Thyroid gland (tissue), 4 donors: ENCODE results near the gene CD79B. TPM values are rescaled to one million over a fixed set of nuclear protein-coding genes. Genes with fewer than 3 reads are reported as not detected.

Source experiments
- DNase-seq, 2 donors: peaks; one replicate each; pipeline ENCODE4 v3.0.0-alpha.2; 2019
- H3K27ac ChIP-seq, 3 donors: fragments of 200-600 bp; sonication (generic); 1 replicate in 2 of 3; 2 replicates in 1 of 3; pipeline ENCODE4 v1.5.1; 2016 to 2019; ENCODE audit warnings: mild to moderate bottlenecking in 1 of 3, moderate library complexity in 1 of 3
- H3K27me3 ChIP-seq: fragments of 200-600 bp; sonication (generic); one replicate; pipeline ENCODE4 v1.5.1; 2019
- H3K36me3 ChIP-seq, 2 donors: fragments of 200-600 bp; sonication (generic); one replicate each; pipeline ENCODE4 v1.5.1; 2016 to 2019
- H3K4me1 ChIP-seq, 2 donors: fragments of 200-600 bp; sonication (generic); one replicate each; pipeline ENCODE4 v1.5.1; 2017 to 2019
- H3K4me3 ChIP-seq, 3 donors: fragments of 200-600 bp; sonication (generic); replicated peaks in 1 of 3; 1 replicate in 2 of 3; 2 replicates in 1 of 3; pipeline ENCODE4 v1.5.1; 2016; ENCODE audit warnings: mild to moderate bottlenecking in 1 of 3
- H3K9me3 ChIP-seq: fragments of 200-600 bp; sonication (generic); one replicate; pipeline ENCODE4 v1.5.1; 2017
- CTCF ChIP-seq, 6 experiments: fragments of 200-600 bp in 3 of 6; fragments of 450-650 bp in 3 of 6; sonication (generic) in 3 of 6; IDR thresholded peaks; one replicate each; pipeline ENCODE4 v1.5.1; 2016 to 2019; ENCODE audit warnings: antibody characterized with exemption in 6 of 6, mild to moderate bottlenecking in 2 of 6, inconsistent platforms in 1 of 6, moderate library complexity in 1 of 6
- POLR2A ChIP-seq, 2 donors: fragments of 450-650 bp; IDR thresholded peaks; one replicate each; pipeline ENCODE4 v1.6.1; 2017; ENCODE audit warnings: antibody characterized with exemption in 2 of 2, mild to moderate bottlenecking in 2 of 2, moderate library complexity in 1 of 2
- WGBS, 2 donors: methylation state at CpG; one replicate each; pipeline ENCODE4 v1.1.5; 2017; 5-methylcytosine and 5-hydroxymethylcytosine counted together
- intact Hi-C: fragments of 100-400 bp; cut with DNase I; formaldehyde crosslinking; loops from one replicate; pipeline ENCODE4 v1.15.1; 2023
- total RNA-seq, 4 donors: library from RNA; depleted of rRNA; stranded (reverse); fragments of >200 nt; gene quantifications; one replicate each; pipeline ENCODE4 v1.2.3, GENCODE V29; 2016

CD79B gene
- total RNA-seq, 4 donors from 2014 or later = 1.3 to 1.8 TPM; not detected in 2

- TF ChIP-seq CTCF (IDR thresholded peaks at IDR 0.05) (no peak), POLR2A (IDR thresholded peaks at IDR 0.05) (no peak)
Measured at GRCh38 chr17:63939884-63940283, 7.8 kb upstream of the CD79B start.

DNA sequence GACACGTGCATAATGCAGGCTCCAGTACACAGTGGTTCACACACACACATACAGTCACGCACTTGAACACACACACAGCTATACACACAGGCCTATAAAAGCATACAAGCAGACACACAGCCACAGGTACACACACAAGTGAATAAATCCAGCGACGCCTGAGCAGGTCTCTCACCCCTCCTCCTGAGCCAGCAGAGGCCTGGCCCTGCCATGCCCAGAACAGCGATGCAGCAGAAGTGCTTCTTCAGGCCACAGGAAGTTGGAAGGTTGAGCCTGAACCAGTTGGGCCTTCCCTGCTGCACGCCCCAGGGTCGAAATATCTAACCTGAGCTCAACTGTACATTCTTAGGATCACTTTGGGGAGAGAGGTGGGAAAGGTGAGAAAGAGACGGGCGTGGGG lies 7.3 kb upstream of the CD79B start:
- no peaks in the 10 kb centered on the region for H3K4me1 ChIP-seq
- H3K4me3 ChIP-seq = no peak overlapping the region
- no peaks in the 10 kb centered on the region for H3K36me3 ChIP-seq
- H3K27ac ChIP-seq = peak overlapping the region in 1 of 3 donors; percentile 20
- no peak for TF ChIP-seq CTCF (IDR thresholded peaks at IDR 0.05)
- TF ChIP-seq POLR2A (IDR thresholded peaks at IDR 0.05) = no peak
- no peaks in the 10 kb centered on the region for H3K9me3 ChIP-seq
- WGBS, 2 donors = 69 to 75% methylated on average over 9 of the region's 9 CpGs
- peak; percentile 55 to 58 for DNase-seq
- no peaks in the 10 kb centered on the region for H3K27me3 ChIP-seq
- intact Hi-C loops = no loop called here

More at GRCh38 chr17:63939884-63940283, 7.8 kb upstream of the CD79B start:
- no peak overlapping the region for H3K4me3 ChIP-seq
- no peaks in the 10 kb centered on the region for H3K36me3 ChIP-seq
- H3K27ac ChIP-seq = peak overlapping the region in 1 of 3 donors; percentile 20
- no peaks in the 10 kb centered on the region for H3K27me3 ChIP-seq
- WGBS, 2 donors = 73 to 75% methylated on average over 6 of the region's 6 CpGs
- no peak for DNase-seq
- intact Hi-C loops = no loop called here
- H3K9me3 ChIP-seq = no peaks in the 10 kb centered on the region
- no peaks in the 10 kb centered on the region for H3K4me1 ChIP-seq

- H3K4me1 ChIP-seq = no peaks in the 10 kb centered on the region
- TF ChIP-seq CTCF (IDR thresholded peaks at IDR 0.05) = no peak
- no peak for TF ChIP-seq POLR2A (IDR thresholded peaks at IDR 0.05)
- H3K9me3 ChIP-seq = no peaks in the 10 kb centered on the region
- intact Hi-C loops = no loop called here
- DNase-seq = no peak
- 91 to 93% methylated on average over 4 of the region's 4 CpGs for WGBS, 2 donors
- no peaks in the 10 kb centered on the region for H3K27me3 ChIP-seq
- H3K27ac ChIP-seq = no peak overlapping the region
- no peak overlapping the region for H3K4me3 ChIP-seq
- H3K36me3 ChIP-seq = no peaks in the 10 kb centered on the region
Measured at GRCh38 chr17:63937920-63938319, 5.8 kb upstream of the CD79B start.

GRCh38 chr17:63937319-63937718 lies 5.2 kb upstream of the CD79B start:
- Histone ChIP-seq H3K4me3 (no peak overlapping the region), H3K27me3 (no peaks in the 10 kb centered on the region), H3K4me1 (no peaks in the 10 kb centered on the region), H3K36me3 (no peaks in the 10 kb centered on the region), H3K27ac (no peak overlapping the region), H3K9me3 (no peaks in the 10 kb centered on the region)
- no peak for DNase-seq
- TF ChIP-seq POLR2A (IDR thresholded peaks at IDR 0.05) = no peak
- no peak for TF ChIP-seq CTCF (IDR thresholded peaks at IDR 0.05)
- 87 to 93% methylated on average over 6 of the region's 6 CpGs for WGBS, 2 donors
- intact Hi-C loops = no loop called here

DNA sequence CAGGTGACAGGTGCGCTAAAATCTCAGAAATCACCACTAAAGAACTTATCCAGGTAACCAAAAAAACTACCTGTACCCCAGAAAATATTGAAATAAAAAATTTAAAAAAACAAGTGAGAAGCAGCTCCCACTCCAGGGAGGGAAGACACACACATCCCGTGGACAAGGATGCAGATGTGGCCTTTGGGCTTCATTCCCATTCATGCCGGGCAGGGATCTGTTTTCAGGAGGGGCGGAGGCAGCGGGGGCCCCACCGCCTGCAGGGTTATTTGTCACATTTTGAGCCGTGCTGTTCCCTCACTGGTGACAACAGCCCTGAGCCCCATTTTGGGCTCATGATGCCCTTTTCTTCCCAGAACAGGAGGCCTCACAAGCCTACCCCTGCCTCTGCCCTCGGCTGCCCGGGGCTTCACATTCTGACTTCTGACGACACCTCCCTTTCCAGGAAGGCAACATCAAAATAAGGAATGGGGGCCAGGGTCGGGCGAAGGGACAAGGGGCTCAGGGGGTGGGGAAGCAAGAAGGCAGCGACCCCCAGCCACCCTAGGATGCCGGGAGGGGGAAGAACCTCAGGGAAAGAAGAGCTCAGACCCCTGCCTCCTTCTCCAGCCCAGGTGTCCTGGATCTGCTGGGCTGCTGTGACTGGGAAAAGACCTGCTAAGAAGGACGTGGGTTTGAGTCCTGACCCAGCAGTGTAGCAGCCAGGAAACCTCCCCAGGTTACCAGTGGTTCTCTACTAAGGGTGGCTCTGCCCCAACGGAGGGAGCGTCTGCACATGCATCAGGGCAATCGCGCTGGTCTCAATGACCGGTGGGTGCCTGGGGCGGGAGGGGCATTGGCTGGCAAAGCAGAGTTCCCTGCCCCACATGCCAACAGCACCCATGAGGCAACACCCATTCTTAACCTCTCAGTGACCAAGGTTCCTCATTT lies 2.3 kb upstream of the CD79B start:
- Histone ChIP-seq H3K4me3 (no peak overlapping the region), H3K27ac (no peak overlapping the region), H3K27me3 (no peaks in the 10 kb centered on the region), H3K9me3 (no peaks in the 10 kb centered on the region), H3K4me1 (peaks cover 0 to 10% of the 10 kb centered on the region in 2 donors), H3K36me3 (no peaks in the 10 kb centered on the region)
- no peak for DNase-seq
- 76 to 81% methylated on average over 21 of the region's 21 CpGs for WGBS, 2 donors
- intact Hi-C loops = no loop called here
- no peak for TF ChIP-seq CTCF (IDR thresholded peaks at IDR 0.05)
- TF ChIP-seq POLR2A (IDR thresholded peaks at IDR 0.05) = no peak
